ENCODE measurements around the gene TAT.

Gene TAT

DNA sequence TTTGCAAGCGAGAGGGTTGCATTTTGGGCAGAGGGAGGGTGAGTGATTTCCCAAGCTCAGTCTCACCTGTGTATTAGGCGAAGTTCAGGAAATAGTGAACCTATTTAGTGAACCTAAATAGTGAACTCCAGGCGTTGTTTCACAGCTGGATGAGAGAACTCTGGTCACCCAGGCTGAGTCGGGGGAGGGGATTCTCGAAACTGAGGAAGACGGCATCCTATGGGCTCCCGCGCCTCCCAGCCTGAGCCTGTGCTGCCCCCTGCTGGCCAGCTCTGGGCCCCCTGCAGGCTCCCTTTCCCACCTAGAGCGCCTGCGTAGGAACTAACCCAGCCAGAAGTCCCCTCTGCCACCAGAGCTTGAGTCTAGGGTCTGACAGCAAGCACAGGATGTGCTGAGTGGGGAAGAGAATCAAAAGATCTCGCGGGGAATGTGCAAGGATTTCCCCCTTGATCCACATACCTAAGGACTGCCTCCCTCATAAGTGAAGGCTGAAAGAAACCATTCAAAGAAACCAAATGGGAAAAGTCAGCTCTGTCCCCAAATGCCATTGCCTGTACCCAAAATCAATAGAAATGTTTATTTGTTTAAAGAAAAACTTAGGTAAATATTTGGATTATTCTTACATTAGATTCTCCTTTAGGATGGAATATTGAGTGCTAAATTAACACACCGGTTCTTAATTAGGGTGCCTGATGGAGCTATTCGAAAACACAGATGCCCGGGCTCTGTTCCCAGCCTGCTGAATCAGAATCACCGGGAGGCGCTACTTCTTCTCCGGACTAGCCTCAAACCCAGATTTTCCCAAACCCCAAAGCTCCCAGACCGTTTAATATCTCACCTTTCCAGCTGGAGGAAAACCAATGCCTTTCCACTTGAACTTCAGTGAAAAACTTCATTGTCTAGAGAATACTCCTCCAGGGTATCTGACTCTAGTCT, 34.3 kb upstream of the TAT start (continued):
- TF ChIP-seq, protein P1, sequence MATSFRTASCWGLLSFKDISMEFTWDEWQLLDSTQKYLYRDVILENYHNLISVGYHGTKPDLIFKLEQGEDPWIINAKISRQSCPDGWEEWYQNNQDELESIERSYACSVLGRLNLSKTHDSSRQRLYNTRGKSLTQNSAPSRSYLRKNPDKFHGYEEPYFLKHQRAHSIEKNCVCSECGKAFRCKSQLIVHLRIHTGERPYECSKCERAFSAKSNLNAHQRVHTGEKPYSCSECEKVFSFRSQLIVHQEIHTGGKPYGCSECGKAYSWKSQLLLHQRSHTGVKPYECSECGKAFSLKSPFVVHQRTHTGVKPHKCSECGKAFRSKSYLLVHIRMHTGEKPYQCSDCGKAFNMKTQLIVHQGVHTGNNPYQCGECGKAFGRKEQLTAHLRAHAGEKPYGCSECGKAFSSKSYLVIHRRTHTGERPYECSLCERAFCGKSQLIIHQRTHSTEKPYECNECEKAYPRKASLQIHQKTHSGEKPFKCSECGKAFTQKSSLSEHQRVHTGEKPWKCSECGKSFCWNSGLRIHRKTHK (tag by site-specific recombination; IDR thresholded peaks at IDR 0.05) = no peak
- TF ChIP-seq ZNF660 (tag by site-specific recombination; IDR thresholded peaks at IDR 0.05) (0 out of 2 replicates have a peak, but pooled peaks have one; percentile 47), ZNF514 (tag by site-specific recombination; IDR thresholded peaks at IDR 0.05) (no peak), GFI1B (tag by site-specific recombination; IDR thresholded peaks at IDR 0.05) (no peak), GLIS1 (tag by site-specific recombination; IDR thresholded peaks at IDR 0.05) (peak; percentile 61; the same call in 1 of the 2 replicates), ZNF664 (tag by site-specific recombination; IDR thresholded peaks at IDR 0.05) (no peak), ZNF341 (tag by site-specific recombination; IDR thresholded peaks at IDR 0.05; ENCODE audit: low read depth) (no peak), ZBTB20 (tag by site-specific recombination; IDR thresholded peaks at IDR 0.05) (peak; percentile 98)
- TF ChIP-seq, protein P2, sequence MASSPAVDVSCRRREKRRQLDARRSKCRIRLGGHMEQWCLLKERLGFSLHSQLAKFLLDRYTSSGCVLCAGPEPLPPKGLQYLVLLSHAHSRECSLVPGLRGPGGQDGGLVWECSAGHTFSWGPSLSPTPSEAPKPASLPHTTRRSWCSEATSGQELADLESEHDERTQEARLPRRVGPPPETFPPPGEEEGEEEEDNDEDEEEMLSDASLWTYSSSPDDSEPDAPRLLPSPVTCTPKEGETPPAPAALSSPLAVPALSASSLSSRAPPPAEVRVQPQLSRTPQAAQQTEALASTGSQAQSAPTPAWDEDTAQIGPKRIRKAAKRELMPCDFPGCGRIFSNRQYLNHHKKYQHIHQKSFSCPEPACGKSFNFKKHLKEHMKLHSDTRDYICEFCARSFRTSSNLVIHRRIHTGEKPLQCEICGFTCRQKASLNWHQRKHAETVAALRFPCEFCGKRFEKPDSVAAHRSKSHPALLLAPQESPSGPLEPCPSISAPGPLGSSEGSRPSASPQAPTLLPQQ (tag by site-specific recombination; IDR thresholded peaks at IDR 0.05) = 0 out of 2 replicates have a peak, but pooled peaks have one; percentile 21
- TF ChIP-seq, protein P3, sequence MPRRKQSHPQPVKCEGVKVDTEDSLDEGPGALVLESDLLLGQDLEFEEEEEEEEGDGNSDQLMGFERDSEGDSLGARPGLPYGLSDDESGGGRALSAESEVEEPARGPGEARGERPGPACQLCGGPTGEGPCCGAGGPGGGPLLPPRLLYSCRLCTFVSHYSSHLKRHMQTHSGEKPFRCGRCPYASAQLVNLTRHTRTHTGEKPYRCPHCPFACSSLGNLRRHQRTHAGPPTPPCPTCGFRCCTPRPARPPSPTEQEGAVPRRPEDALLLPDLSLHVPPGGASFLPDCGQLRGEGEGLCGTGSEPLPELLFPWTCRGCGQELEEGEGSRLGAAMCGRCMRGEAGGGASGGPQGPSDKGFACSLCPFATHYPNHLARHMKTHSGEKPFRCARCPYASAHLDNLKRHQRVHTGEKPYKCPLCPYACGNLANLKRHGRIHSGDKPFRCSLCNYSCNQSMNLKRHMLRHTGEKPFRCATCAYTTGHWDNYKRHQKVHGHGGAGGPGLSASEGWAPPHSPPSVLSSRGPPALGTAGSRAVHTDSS (tag by site-specific recombination; IDR thresholded peaks at IDR 0.05) = peak; percentile 30; the same call in 1 of the 2 replicates
- TF ChIP-seq, protein P4, sequence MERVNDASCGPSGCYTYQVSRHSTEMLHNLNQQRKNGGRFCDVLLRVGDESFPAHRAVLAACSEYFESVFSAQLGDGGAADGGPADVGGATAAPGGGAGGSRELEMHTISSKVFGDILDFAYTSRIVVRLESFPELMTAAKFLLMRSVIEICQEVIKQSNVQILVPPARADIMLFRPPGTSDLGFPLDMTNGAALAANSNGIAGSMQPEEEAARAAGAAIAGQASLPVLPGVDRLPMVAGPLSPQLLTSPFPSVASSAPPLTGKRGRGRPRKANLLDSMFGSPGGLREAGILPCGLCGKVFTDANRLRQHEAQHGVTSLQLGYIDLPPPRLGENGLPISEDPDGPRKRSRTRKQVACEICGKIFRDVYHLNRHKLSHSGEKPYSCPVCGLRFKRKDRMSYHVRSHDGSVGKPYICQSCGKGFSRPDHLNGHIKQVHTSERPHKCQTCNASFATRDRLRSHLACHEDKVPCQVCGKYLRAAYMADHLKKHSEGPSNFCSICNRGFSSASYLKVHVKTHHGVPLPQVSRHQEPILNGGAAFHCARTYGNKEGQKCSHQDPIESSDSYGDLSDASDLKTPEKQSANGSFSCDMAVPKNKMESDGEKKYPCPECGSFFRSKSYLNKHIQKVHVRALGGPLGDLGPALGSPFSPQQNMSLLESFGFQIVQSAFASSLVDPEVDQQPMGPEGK (tag by site-specific recombination; IDR thresholded peaks at IDR 0.05) = 0 out of 2 replicates have a peak, but pooled peaks have one; percentile 20

DNA sequence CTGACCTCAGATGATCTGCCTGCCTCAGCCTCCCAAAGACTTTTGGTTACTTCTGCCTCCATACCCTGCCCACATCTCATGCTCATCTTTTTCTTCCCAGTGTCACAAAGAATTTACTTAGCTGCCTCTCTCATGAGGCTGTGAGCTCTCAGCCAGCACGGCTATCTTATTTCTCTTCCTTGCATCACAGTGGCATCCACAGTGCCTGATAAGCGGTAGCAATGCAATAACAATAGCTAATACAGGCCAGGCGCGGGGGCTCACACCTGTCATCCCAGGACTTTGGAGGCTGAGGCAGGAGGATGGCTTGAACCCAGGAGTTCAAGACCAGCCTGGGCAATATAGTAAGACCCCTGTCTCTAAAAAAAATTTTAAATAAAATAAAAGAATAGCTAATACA, 33.6 kb upstream of the TAT start:
- CTCF ChIA-PET = interaction anchor here (0.7 to 4.4 kb wide), 47 partner anchors 8 to 807 kb away, joined by 3 to 48 read pairs (median 7); partner anchors contain the start of gene TAT
- POLR2A ChIA-PET = interaction anchor here (1.5 kb wide), 1 partner anchor 18 kb away, joined by 4 read pairs; no protein-coding TSS in a partner anchor
- Histone ChIP-seq H3K4me3 (ENCODE audit: low read depth, low read length) (no peak overlapping the region), H3K27ac (ENCODE audit: extremely low read depth, low read depth, low read length) (no peak overlapping the region), H3K36me3 (ENCODE audit: control insufficient read depth in 2 of 2, insufficient read depth in 1 of 2, low read length in 2 of 2) (no peaks in the 10 kb centered on the region), H3K4me1 (ENCODE audit: control insufficient read depth, insufficient read depth, low read length) (no peaks in the 10 kb centered on the region), H3K9me3 (ENCODE audit: control insufficient read depth, insufficient read depth, low read depth, low read length) (no peaks in the 10 kb centered on the region)
- TF ChIP-seq ZNF121 (tag by site-specific recombination; IDR thresholded peaks at IDR 0.05) = peak; percentile 28; the same call in 1 of the 2 replicates
- TF ChIP-seq ZNF660 (tag by site-specific recombination; IDR thresholded peaks at IDR 0.05) = no peak

DNA sequence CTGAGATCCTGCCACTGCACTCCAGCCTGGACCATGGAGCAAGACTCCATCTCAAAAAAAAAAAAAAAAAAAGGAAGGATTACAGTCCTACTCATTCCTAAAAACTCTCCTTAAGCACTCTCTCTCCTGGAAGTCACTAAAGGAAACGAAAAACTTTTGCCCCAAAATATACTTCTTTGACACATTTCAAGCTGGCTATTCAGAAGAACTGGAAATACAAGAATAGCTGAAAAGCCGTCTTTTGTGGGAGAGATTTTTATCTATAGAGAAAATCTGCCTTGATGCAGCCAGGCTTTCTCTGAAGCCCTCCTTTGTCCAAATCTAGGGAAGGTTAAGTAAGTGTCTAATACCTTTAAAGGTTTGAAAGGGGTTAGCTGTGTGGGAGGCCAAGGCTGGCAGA, 32.2 kb upstream of the TAT start:
- ChIA-PET POLR2A (no interaction called here), CTCF (interaction anchor here (0.6 to 4.4 kb wide), 18 partner anchors 10 to 1537 kb away, joined by 3 to 48 read pairs (median 4); no protein-coding TSS in a partner anchor)
- Histone ChIP-seq H3K4me3 (ENCODE audit: low read depth, low read length) (no peak overlapping the region), H3K4me1 (ENCODE audit: control insufficient read depth, insufficient read depth, low read length) (no peaks in the 10 kb centered on the region), H3K27ac (ENCODE audit: extremely low read depth, low read depth, low read length) (no peak overlapping the region), H3K36me3 (ENCODE audit: control insufficient read depth in 2 of 2, insufficient read depth in 1 of 2, low read length in 2 of 2) (no peaks in the 10 kb centered on the region), H3K9me3 (ENCODE audit: control insufficient read depth, insufficient read depth, low read depth, low read length) (no peaks in the 10 kb centered on the region)
- TF ChIP-seq ZBTB17 (tag by site-specific recombination; IDR thresholded peaks at IDR 0.05) = no peak
- TF ChIP-seq ZNF112 (tag by site-specific recombination; IDR thresholded peaks at IDR 0.05) = no peak
